GM18502 (cell line): ENCODE measurements around the gene HSD17B4.
"Not testable (repeated sequence)": the region's sequence is repeated elsewhere in the genome, so short reads cannot be mapped to it uniquely, and the experiment has no call there.

ENCODE experiments used
- ATAC-seq: cut with Tn5 transposase; IDR thresholded peaks from one replicate; pipeline ENCODE4 v1.9.1; 2021; ENCODE audit warnings: mild to moderate bottlenecking; ENCODE audit not compliant: unreplicated experiment, poor library complexity

Gene HSD17B4

GRCh38 chr5:119432674-119433237, 19.5 kb upstream of the HSD17B4 start:
- not testable (repeated sequence) for ATAC-seq

GRCh38 chr5:119435436-119436132, 16.7 kb upstream of the HSD17B4 start:
- ATAC-seq, result peak; percentile 99

- ATAC-seq, result not testable (repeated sequence)
These were observed 14.3 kb upstream of the HSD17B4 start for GRCh38 chr5:119437785-119438586.

GRCh38 chr5:119438587-119438917, 13.7 kb upstream of the HSD17B4 start:
- not testable (repeated sequence) for ATAC-seq

GRCh38 chr5:119439140-119439631, 13.1 kb upstream of the HSD17B4 start:
- no peak for ATAC-seq

- ATAC-seq, result not testable (repeated sequence)
These were observed 12.7 kb upstream of the HSD17B4 start for GRCh38 chr5:119439632-119440031.

GRCh38 chr5:119444643-119445042, 7.7 kb upstream of the HSD17B4 start:
- not testable (repeated sequence) for ATAC-seq

- no peak for ATAC-seq
These were observed 6.8 kb upstream of the HSD17B4 start for GRCh38 chr5:119445544-119445943.

GRCh38 chr5:119449882-119450281, 2.4 kb upstream of the HSD17B4 start:
- ATAC-seq, result no peak

- not testable (repeated sequence) for ATAC-seq
These were observed 1.7 kb upstream of the HSD17B4 start for GRCh38 chr5:119450627-119451026.

GRCh38 chr5:119451561-119451960, 736 bp upstream of the HSD17B4 start:
- no peak for ATAC-seq

GRCh38 chr5:119452060-119452372, 281 bp upstream of the HSD17B4 start:
- ATAC-seq, result no peak

GRCh38 chr5:119453040-119453373, 710 bp downstream of the HSD17B4 start:
- ATAC-seq, result peak; percentile 23

- no peak for ATAC-seq
These were observed 1.9 kb downstream of the HSD17B4 start for GRCh38 chr5:119454171-119454570.

- no peak for ATAC-seq
These were observed 6.8 kb downstream of the HSD17B4 start for GRCh38 chr5:119458911-119459632.

GRCh38 chr5:119465640-119466039, 13.3 kb downstream of the HSD17B4 start:
- no peak for ATAC-seq

GRCh38 chr5:119468286-119468685, 16.0 kb downstream of the HSD17B4 start:
- no peak for ATAC-seq

GRCh38 chr5:119470105-119470763, 17.9 kb downstream of the HSD17B4 start:
- peak; percentile 84 for ATAC-seq

GRCh38 chr5:119470851-119471451, 18.7 kb downstream of the HSD17B4 start:
- ATAC-seq, result peak; percentile 68

GRCh38 chr5:119473241-119473640, 20.9 kb downstream of the HSD17B4 start:
- no peak for ATAC-seq
